ENCODE data around the gene ZNF560.
"Not testable (repeated sequence)": the region's sequence is repeated elsewhere in the genome, so short reads cannot be mapped to it uniquely, and the experiment has no call there.

The ZNF560 gene

DNA sequence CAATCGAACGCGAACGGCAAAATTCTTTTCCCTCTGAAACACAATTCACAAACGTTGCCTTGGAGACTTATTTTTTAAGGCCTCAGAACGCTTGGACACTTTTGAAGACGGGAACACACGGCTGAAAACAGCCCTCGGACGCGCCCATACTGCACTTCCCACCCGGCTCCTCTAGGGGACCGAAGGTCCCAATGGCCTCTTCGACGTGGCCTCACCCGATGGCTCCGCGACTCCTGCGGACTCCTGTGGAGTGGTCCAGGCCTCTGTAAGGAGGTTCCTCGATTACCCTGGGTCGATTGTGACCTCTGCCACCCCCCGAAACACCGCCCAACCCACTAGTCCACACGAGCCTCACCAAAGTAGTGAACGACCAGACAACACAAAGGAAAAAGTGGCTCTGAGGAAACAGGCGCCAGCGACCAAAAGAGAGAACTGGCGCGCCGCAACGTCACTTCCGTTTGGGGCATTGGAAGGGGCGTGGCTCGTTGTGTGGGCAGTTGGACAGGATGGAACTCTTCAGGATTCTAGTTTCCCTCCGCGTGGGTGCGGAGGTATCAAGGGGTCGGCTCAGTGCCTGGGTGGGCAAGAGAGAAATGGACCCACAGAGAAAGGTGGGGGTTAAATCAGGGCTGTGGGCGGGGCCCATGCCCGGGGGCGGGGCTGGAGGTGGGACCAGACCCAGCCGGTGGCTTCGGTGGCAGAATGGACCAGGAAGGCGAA is at the start of gene ZNF560:
Gene ZNF560 (minus strand): TSS at position 434 of the 720 bp plus-strand sequence. CDS start 23,303 bp downstream, outside the sequence.
- ATAC-seq (no peak), DNase-seq (ENCODE audit: low spot score in 2 of 2) (peak in 1 of 2 donors; percentile 51)
- Mint-ChIP-seq H3K4me3 (peak within 1 kb of the TSS; percentile 28), H3K36me3 (peaks cover 5% of the 10 kb centered on the region), H3K27ac (no peak within 1 kb of the TSS), H3K4me1 (peaks cover 7% of the 10 kb centered on the region), H3K9me3 (peaks cover 11% of the 10 kb centered on the region)

DNA sequence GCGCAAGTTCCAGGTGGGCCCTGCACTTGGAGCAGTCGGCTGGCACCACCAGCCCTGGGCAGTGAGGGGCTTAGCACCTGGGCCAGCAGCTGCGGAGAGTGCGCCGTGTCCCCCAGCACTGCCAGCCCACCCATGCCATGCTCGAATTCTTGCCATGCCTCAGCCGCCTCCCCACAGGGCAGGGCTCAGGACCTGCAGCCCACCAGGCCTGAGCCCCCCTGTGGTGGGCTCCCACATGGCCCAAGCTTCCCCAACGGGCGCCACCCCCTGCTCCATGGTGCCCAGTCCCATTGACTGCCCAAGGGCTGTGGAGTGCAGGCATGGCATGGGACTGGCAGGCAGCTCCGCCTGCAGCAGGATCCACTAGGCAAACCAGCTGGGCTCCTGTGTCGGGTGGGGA is 49.5 kb upstream of the ZNF560 start:
- ATAC-seq (no peak), DNase-seq (ENCODE audit: low spot score in 2 of 2) (no peak)
- no peak overlapping the region for H3K27ac Mint-ChIP-seq
- H3K4me1 Mint-ChIP-seq, result no peaks in the 10 kb centered on the region
- peaks cover 18% of the 10 kb centered on the region for H3K9me3 Mint-ChIP-seq
- H3K36me3 Mint-ChIP-seq, result no peaks in the 10 kb centered on the region
- H3K4me3 Mint-ChIP-seq, result no peak overlapping the region

DNA sequence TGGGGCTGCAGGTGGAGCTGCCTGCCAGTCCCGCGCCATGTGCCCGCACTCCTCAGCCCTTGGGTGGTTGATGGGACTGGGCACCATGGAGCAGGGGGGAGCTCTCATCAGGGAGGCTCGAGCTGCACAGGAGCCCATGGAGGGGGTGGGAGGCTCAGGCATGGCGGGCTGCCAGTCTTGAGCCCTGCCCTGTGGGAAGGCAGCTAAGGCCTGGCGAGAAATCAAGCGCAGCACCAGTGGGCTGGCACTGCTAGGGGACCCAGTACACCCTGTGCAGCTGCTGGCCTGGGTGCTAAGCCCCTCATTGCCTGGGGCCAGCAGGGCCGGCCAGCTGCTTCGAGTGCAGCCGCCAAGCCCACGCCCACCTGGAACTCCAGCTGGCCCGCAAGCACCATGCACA is 42.9 kb upstream of the ZNF560 start:
- peaks cover 11% of the 10 kb centered on the region for H3K36me3 Mint-ChIP-seq
- H3K27ac Mint-ChIP-seq; DNase-seq (ENCODE audit: low spot score in 2 of 2); H3K4me3 Mint-ChIP-seq; ATAC-seq: not testable (repeated sequence)
- peaks cover 10% of the 10 kb centered on the region for H3K9me3 Mint-ChIP-seq
- peaks cover 16% of the 10 kb centered on the region for H3K4me1 Mint-ChIP-seq

DNA sequence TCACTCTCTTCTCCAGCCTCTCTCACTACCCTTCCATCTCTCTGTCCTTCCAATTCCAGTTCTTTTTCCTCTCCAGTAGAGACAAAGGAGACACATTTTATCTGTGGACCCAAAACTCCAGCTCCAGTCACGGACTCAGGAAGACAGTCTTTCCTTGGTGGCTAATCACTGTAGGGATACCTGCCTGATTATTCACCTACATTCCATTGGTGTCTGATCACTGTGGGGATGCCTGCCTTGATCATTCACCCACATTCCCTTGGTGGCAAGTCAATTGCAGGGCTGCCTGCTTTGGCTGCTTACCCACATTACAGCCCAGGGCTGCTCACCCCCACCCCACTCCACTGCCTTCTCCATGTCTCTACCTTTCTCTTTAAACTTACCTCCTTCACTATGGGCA is 41.5 kb upstream of the ZNF560 start:
- H3K36me3 Mint-ChIP-seq, result peaks cover 25% of the 10 kb centered on the region
- H3K4me3 Mint-ChIP-seq, result peak overlapping the region; percentile 96
- ATAC-seq; DNase-seq (ENCODE audit: low spot score in 2 of 2): not testable (repeated sequence)
- peaks cover 16% of the 10 kb centered on the region for H3K4me1 Mint-ChIP-seq
- peak overlapping the region; percentile 98 for H3K27ac Mint-ChIP-seq
- H3K9me3 Mint-ChIP-seq, result peaks cover 10% of the 10 kb centered on the region

DNA sequence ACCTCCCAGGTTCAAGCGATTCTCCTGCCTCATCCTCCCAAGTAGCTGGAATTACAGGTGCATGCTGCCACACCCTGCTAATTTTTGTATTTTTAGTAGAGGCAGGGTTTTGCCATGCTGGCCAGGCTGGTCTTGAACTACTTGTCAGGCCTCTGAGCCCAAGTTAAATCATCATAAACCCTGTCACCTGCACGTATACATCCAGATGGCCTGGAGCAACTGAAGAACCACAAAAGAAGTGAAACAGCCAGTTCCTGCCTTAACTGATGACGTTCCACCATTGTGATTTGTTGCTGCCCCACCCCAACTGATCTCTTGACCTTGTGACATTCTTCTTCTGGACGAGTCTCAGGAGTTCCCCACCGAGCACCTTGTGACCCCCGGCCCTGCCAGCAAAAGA is 40.8 kb upstream of the ZNF560 start:
- not testable (repeated sequence) for DNase-seq (ENCODE audit: low spot score in 2 of 2); ATAC-seq
- Mint-ChIP-seq H3K36me3 (peaks cover 32% of the 10 kb centered on the region), H3K27ac (peak overlapping the region; percentile 98), H3K9me3 (peaks cover 10% of the 10 kb centered on the region), H3K4me1 (peaks cover 16% of the 10 kb centered on the region), H3K4me3 (peak overlapping the region; percentile 96)

DNA sequence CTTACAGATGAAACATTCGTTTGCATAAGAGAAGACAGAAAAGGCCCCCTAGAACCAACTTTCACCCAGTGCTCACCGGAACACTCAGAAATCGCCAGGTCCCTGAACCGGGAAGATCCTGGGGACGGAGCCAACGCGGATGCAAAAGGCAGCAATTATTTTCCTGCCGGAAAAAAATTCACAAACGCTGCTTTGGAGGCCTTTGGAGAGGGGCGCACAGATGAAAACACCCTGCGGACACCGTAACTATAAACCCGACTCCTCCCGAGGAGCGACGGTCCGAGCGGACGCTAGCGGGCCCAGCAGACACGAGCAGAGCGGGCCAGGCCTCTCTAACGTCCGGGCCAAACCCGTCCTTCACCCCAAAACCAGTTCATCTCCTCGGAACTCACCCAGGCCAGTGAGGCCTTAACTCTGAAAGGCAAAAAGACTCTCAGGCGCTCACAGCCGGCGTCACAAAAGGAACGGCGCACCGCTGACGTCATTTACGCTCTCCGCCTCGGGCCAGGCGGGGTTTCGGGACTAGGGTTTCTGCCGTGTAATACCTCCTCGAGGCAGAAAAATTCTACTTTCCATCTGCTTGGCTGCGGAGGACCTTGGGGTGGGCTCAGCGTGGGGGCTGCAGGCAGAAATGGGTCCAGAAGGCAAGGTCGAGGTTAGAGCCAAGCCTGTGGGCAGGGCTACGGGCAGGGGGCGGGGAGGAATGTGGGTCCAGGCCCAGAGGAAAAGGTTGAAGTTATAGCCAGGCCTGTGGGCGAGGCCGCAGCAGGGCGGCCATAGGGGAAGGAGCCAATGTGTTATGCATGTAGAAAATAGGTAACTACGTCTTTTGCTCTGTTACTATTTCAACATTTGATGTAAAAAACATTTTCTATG is 40.0 kb upstream of the ZNF560 start, which contains the start of gene ZNF426:
Gene ZNF426 (minus strand): TSS at position 463 of the 876 bp plus-strand sequence. CDS start 2,413 bp downstream, outside the sequence.
- Mint-ChIP-seq H3K4me3 (peak within 1 kb of the TSS; percentile 96), H3K36me3 (peaks cover 40% of the 10 kb centered on the region), H3K9me3 (peaks cover 10% of the 10 kb centered on the region), H3K4me1 (peaks cover 16% of the 10 kb centered on the region), H3K27ac (peak within 1 kb of the TSS; percentile 98)
- ATAC-seq (peak; percentile 99), DNase-seq (ENCODE audit: low spot score in 2 of 2) (peak; percentile 78 to 90)

DNA sequence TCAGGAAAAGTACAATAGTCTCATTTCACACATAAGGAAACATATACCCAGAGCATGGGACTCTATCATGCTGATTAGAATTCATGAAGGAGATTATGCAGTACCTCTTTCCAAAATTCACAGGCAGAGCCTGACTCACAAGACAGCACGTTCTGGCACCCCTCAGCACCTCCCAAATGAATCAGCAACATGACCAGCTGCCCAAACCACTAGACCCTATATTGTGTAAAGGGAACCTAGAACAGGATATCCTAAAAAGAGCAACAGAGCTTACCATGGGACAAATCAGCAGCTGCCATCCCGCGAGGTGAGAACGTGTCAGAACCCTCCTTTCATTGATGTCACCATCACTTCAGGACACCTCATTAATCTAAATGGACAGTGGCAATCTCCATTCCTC is 37.5 kb upstream of the ZNF560 start:
- ATAC-seq (no peak), DNase-seq (ENCODE audit: low spot score in 2 of 2) (no peak)
- Mint-ChIP-seq H3K4me3 (no peak overlapping the region), H3K4me1 (peaks cover 16% of the 10 kb centered on the region), H3K9me3 (peaks cover 18% of the 10 kb centered on the region), H3K27ac (no peak overlapping the region), H3K36me3 (peaks cover 65% of the 10 kb centered on the region)

DNA sequence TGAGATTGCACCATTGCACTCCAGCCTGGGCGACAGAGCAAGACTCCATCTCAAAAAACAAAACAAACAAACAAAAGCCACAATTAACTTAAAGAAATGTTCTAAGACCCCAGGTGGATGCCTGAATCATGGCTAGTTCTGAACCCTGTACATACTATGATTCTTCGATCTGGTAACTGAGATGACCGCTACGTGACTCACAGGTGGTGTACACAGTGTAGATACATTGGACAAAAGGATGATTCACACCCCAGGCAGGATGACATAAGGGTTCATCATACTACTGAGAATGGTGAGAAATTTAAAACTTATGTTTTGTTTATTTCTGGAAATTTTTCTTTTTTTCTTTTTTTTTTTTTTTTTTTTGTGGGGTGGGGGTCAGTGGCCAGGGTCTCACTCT is 33.5 kb upstream of the ZNF560 start:
- no peaks in the 10 kb centered on the region for H3K4me1 Mint-ChIP-seq
- no peak overlapping the region for H3K4me3 Mint-ChIP-seq
- ATAC-seq (peak; percentile 74), DNase-seq (ENCODE audit: low spot score in 2 of 2) (no peak)
- peaks cover 15% of the 10 kb centered on the region for H3K9me3 Mint-ChIP-seq
- H3K27ac Mint-ChIP-seq, result no peak overlapping the region
- H3K36me3 Mint-ChIP-seq, result peaks cover 92% of the 10 kb centered on the region

DNA sequence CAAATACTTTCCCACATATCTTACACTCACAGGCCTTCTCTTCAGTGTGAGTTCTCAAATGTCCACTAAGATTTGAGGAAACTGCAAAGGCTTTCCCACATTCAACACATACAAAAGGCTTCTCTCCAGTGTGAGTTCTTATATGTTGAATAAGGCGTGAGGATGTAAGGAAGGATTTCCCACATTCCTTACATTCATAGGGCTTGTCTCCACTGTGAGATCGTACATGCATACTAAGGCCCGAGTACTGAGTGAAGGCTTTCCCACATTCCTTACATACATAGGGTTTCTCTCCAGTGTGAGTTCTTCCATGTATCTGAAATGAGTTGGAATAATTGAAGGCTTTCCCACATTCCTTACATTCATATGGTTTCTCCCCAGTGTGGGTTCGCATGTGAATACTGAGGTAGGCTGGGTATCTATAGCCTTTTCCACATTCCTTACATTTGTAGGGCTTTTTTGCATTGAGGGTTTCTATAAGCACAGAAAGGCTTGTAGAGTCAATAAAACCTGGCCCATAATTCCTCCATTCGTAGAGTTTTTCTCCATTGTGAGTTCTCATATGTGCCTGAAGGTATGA is 30.4 kb upstream of the ZNF560 start:
- Mint-ChIP-seq H3K36me3 (peaks cover 67% of the 10 kb centered on the region), H3K9me3 (peaks cover 32% of the 10 kb centered on the region), H3K4me3 (no peak overlapping the region), H3K4me1 (no peaks in the 10 kb centered on the region), H3K27ac (no peak overlapping the region)
- no peak for DNase-seq (ENCODE audit: low spot score in 2 of 2)
- no peak for ATAC-seq

DNA sequence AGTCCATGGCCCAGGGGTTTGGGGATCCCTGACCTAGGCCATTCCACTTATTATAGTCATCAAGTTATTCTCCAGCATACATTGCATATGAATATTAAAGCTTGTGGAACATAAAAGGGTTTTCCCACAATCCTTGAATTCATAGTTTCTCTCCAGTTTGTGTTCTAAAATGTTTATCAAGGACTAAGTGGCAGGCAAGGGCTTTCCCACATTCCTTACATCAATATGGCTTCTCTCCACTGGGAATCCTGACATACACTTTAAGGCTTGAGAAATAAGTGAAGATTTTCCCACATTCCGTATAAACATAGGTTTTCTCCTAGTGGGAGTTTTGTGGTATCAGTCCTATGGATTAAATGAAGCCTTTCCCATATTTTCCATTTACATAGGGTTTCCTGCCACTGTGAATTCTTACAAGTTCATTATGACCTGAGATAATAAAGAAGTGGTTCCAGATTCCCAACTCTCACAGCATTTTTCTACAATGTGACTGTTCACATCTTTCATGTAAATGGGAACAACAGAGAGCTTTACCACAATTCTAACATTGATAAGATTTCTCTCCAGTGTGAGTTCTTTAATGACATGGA is 25.6 kb upstream of the ZNF560 start:
- ATAC-seq (no peak), DNase-seq (ENCODE audit: low spot score in 2 of 2) (no peak)
- no peak overlapping the region for H3K27ac Mint-ChIP-seq
- no peak overlapping the region for H3K4me3 Mint-ChIP-seq
- H3K9me3 Mint-ChIP-seq, result peaks cover 42% of the 10 kb centered on the region
- peaks cover 18% of the 10 kb centered on the region for H3K36me3 Mint-ChIP-seq
- no peaks in the 10 kb centered on the region for H3K4me1 Mint-ChIP-seq

DNA sequence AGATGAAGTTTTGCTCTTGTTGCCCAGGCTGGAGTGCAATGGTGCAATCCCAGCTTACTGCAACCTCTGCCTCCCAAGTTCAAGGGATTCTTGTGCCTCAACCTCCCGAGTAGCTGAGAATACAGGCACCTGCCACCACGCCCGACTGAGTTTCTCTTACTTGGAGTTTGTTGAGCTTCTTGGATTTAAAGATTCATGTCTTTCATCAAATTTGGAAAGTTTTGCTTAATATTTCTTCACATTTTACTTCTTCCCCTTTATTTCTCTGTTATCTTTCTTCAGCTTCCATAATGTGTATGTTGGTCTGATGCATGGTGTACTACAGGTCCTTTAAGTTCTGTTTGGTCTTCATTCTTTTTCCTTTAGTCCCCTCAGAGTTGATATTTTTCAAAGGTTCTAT is 8.9 kb upstream of the ZNF560 start:
- DNase-seq (ENCODE audit: low spot score in 2 of 2) (no peak), ATAC-seq (no peak)
- Mint-ChIP-seq H3K9me3 (peaks cover 27% of the 10 kb centered on the region), H3K4me3 (no peak overlapping the region), H3K4me1 (no peaks in the 10 kb centered on the region), H3K27ac (no peak overlapping the region), H3K36me3 (no peaks in the 10 kb centered on the region)

DNA sequence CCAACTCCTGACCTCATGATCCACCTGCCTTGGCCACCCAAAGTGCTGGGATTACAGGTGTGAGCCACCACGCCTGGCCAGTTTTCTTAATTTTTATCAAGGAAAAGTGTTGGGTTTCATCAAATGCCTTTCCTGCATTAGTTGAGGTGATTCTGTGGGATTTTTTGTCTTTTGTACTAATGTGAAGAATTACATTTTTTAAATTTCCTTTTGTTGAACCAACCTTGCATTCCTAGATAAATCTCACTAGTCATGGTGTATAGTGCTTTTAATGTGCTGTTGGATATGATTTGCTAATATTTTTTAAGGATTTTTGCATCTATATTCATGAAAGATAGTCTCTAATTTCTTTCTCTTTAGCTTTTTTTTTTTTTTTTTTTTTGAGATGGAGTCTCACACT is 2.4 kb upstream of the ZNF560 start:
- peaks cover 7% of the 10 kb centered on the region for H3K4me1 Mint-ChIP-seq
- ATAC-seq (no peak), DNase-seq (ENCODE audit: low spot score in 2 of 2) (no peak)
- no peak overlapping the region for H3K27ac Mint-ChIP-seq
- H3K4me3 Mint-ChIP-seq, result no peak overlapping the region
- H3K9me3 Mint-ChIP-seq, result peaks cover 15% of the 10 kb centered on the region
- H3K36me3 Mint-ChIP-seq, result peaks cover 5% of the 10 kb centered on the region

DNA sequence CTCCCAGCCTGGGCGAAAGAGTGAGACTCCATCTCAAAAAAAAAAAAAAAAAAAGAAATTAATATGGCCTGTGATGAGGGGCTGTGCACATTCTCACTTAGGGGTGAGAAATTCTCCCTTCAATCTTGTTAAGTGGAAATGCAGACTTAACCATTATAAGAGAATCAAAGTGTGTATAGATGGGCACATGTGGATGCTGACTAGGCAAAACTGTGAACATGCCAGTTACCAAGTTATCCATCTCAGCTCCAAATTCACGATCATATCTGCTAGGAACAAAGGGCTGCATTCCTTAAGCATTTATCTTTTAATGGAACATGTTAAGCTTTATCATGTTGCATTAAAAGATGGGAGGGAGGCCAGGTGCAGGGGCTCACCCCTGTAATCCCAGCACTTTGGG is 4.3 kb downstream of the ZNF560 start:
- ATAC-seq, result no peak
- Mint-ChIP-seq H3K4me1 (peaks cover 7% of the 10 kb centered on the region), H3K36me3 (peaks cover 5% of the 10 kb centered on the region), H3K9me3 (peaks cover 5% of the 10 kb centered on the region), H3K4me3 (no peak overlapping the region), H3K27ac (no peak overlapping the region)
- no peak for DNase-seq (ENCODE audit: low spot score in 2 of 2)

DNA sequence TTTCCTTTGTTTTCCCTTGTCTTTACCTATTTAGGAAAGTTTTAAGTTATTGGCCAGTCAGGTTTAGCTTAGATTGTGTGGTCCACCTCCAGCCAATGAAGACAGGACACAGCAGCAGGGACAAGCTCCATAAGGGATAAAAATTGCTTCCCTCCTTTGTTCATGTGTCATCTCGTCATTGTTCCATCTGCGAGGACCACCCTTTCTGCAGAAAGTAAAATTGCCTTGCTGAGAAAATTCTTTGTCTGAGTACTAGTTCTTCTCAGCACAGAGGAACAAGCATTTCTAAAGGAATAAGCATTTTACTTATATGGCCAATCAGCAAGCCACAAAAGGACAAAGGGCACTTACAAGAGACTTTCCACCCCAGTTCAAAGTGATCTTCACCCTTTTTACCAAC is 11.4 kb downstream of the ZNF560 start:
- Mint-ChIP-seq H3K4me1 (no peaks in the 10 kb centered on the region), H3K27ac (no peak overlapping the region), H3K4me3 (no peak overlapping the region), H3K36me3 (no peaks in the 10 kb centered on the region), H3K9me3 (peaks cover 12% of the 10 kb centered on the region)
- no peak for ATAC-seq
- DNase-seq (ENCODE audit: low spot score in 2 of 2), result no peak

DNA sequence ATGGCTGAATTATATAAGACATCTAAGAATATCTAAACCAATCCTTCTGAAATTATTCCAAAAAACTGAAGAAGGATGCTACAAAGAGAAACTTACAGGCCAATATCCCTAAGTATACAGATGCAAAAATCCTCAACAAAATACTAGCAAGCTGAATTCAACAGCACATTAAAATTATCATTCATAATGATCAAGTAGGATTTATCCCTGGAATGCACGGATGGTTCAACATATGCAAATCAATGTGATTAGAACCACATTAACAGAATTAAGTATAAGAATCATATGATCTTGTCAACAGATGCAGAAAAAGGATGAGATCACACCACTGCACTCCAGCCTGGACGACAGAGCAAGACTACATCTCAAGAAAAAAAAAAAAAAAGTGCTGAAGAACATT is 13.3 kb downstream of the ZNF560 start:
- Mint-ChIP-seq H3K4me1 (no peaks in the 10 kb centered on the region), H3K9me3 (peaks cover 16% of the 10 kb centered on the region), H3K4me3 (no peak overlapping the region), H3K27ac (no peak overlapping the region), H3K36me3 (no peaks in the 10 kb centered on the region)
- ATAC-seq (no peak), DNase-seq (ENCODE audit: low spot score in 2 of 2) (no peak)
